Right atrium auricular region (tissue), 2 donors: ENCODE results near the gene JARID2. TPM values are rescaled to one million over a fixed set of nuclear protein-coding genes. Genes with fewer than 3 reads are reported as not detected.

Experiments
- DNase-seq: peaks from one replicate; pipeline ENCODE4 v3.0.0-alpha.2; 2019; ENCODE audit warnings: low spot score
- H3K27ac ChIP-seq, 2 donors: fragments of 200-600 bp; sonication (generic); 1 replicate in 1 of 2; 2 replicates in 1 of 2; pipeline ENCODE4 v1.5.1; 2016 to 2019
- H3K27me3 ChIP-seq, 2 donors: fragments of 200-600 bp; sonication (generic); one replicate each; pipeline versions ENCODE4 v1.5.1 to v1.6.0; 2017 to 2019
- H3K36me3 ChIP-seq: fragments of 200-600 bp; sonication (generic); one replicate; pipeline ENCODE4 v1.5.1; 2016
- H3K4me1 ChIP-seq, 2 donors: fragments of 200-600 bp; sonication (generic); one replicate each; pipeline versions ENCODE4 v1.5.1 to v1.6.0; 2017 to 2019
- H3K4me3 ChIP-seq, 2 donors: fragments of 200-600 bp; sonication (generic); 1 replicate in 1 of 2; 2 replicates in 1 of 2; pipeline ENCODE4 v1.5.1; 2017 to 2019; ENCODE audit warnings: mild to moderate bottlenecking in 1 of 2, moderate library complexity in 1 of 2
- H3K9me3 ChIP-seq, 2 donors: fragments of 200-600 bp; sonication (generic); one replicate each; pipeline ENCODE4 v1.5.1; 2019
- CTCF ChIP-seq, 2 donors: fragments of 200-600 bp; sonication (generic); IDR thresholded peaks; one replicate each; pipeline ENCODE4 v1.5.1; 2019; ENCODE audit warnings: antibody characterized with exemption in 2 of 2
- total RNA-seq, 2 donors: library from RNA; depleted of rRNA; stranded (reverse); fragments of >200 nt; gene quantifications; one replicate each; pipeline ENCODE4 v1.1.0, GENCODE V29; 2016

JARID2 gene
- total RNA-seq, 2 donors from 2014 or later: 6.5 to 6.7 TPM

DNA sequence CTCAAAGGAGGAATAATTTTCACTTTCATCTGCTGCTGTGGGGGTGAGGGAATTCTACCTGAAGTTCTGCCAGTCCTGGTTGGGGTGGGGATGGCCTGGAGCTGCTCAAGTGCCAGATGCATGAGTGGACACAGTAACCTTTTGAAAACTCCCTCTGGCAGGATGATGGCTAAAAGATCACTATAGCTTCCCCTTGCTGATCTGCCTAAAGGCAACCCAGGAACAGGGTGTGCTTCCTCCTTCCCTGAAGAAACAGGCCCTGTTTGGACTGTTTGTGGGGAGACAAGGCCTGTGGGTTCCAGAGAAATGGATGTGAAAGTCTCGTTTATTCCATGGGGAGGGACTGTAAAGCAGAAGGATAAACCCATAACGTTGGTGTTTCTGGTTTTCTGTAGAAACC lies 240.1 kb downstream of the JARID2 start:
- Histone ChIP-seq H3K4me3 (no peak overlapping the region), H3K27ac (no peak overlapping the region), H3K4me1 (peaks cover 0 to 21% of the 10 kb centered on the region in 2 donors), H3K36me3 (peaks cover 18% of the 10 kb centered on the region), H3K9me3 (no peaks in the 10 kb centered on the region), H3K27me3 (no peaks in the 10 kb centered on the region)
- no peak for DNase-seq
- TF ChIP-seq CTCF (IDR thresholded peaks at IDR 0.05): no peak

DNA sequence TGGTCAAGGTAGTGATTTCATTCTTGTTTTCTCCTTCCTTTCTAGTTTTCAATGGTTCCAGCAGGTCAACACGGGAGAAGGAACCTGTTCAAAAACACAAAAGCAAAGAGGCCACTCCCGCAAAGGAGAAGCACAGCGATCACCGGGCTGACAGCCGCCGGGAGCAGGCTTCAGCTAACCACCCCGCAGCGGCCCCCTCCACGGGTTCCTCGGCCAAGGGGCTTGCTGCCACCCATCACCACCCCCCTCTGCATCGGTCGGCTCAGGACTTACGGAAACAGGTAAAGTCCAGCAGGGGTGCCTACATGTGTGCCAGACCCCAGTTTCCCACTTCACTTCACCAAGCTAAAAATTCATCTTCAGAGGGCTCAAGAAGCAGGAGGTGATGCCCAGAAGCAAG lies 241.4 kb downstream of the JARID2 start:
- H3K36me3 ChIP-seq: peaks cover 18% of the 10 kb centered on the region
- H3K4me1 ChIP-seq: peaks cover 0 to 26% of the 10 kb centered on the region in 2 donors
- TF ChIP-seq CTCF (IDR thresholded peaks at IDR 0.05): no peak
- DNase-seq: no peak
- no peak overlapping the region for H3K4me3 ChIP-seq
- no peaks in the 10 kb centered on the region for H3K9me3 ChIP-seq
- H3K27me3 ChIP-seq: no peaks in the 10 kb centered on the region
- H3K27ac ChIP-seq: no peak overlapping the region

- Histone ChIP-seq H3K4me1 (peaks cover 0 to 21% of the 10 kb centered on the region in 2 donors), H3K4me3 (no peak overlapping the region)
- no peak for DNase-seq
These were observed 243.5 kb downstream of the JARID2 start for GRCh38 chr6:15489261-15489962.

DNA sequence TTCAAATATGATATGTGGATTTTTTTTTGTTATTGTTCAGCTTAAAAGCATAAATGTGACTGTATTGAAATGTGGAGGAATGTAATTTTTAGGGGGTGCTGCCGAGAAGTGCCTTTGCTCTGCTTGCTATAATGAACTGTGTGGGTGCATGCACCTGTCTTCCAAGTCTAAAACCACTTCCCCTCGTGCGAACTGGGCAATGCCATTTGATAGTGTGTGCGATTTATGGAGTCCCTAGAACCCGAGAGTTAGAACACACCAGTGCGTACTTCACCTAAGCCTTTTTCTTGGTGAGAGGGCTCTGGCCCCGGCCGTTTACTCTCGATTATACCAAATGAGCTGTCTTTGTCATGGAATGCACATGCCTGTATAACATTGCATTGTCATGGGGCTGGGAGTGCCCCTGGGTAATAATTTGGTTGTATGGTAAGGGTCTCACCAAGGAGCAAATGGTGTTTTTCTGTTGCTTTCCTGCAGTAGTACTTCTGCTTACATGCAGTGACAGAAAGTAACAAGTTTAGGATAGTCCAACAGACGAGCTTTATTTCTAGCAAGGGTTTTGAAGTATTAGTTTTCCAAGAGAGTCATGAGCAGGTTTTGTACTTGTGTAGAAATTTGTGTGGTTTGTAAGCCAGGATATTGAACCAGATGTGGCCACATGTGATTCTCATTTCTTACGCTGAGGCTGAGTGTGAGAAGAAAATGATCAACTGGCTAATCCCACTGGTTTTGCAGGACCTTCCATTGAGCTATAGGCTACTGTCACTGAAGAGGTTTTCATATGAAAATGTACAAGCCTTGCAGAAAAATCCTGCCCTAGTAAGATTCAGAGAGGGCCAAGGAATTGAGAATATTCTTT lies 244.6 kb downstream of the JARID2 start:
- no peak for TF ChIP-seq CTCF (IDR thresholded peaks at IDR 0.05)
- no peak for DNase-seq
- Histone ChIP-seq H3K4me1 (peaks cover 0 to 30% of the 10 kb centered on the region in 2 donors), H3K4me3 (no peak overlapping the region), H3K27ac (peak overlapping the region; percentile 25 to 37), H3K9me3 (no peaks in the 10 kb centered on the region), H3K27me3 (no peaks in the 10 kb centered on the region), H3K36me3 (peaks cover 18% of the 10 kb centered on the region)

More at GRCh38 chr6:15489261-15489962, 243.5 kb downstream of the JARID2 start:
- no peak for TF ChIP-seq CTCF (IDR thresholded peaks at IDR 0.05)
- Histone ChIP-seq H3K27ac (no peak overlapping the region), H3K36me3 (peaks cover 18% of the 10 kb centered on the region), H3K27me3 (no peaks in the 10 kb centered on the region), H3K9me3 (no peaks in the 10 kb centered on the region)

DNA sequence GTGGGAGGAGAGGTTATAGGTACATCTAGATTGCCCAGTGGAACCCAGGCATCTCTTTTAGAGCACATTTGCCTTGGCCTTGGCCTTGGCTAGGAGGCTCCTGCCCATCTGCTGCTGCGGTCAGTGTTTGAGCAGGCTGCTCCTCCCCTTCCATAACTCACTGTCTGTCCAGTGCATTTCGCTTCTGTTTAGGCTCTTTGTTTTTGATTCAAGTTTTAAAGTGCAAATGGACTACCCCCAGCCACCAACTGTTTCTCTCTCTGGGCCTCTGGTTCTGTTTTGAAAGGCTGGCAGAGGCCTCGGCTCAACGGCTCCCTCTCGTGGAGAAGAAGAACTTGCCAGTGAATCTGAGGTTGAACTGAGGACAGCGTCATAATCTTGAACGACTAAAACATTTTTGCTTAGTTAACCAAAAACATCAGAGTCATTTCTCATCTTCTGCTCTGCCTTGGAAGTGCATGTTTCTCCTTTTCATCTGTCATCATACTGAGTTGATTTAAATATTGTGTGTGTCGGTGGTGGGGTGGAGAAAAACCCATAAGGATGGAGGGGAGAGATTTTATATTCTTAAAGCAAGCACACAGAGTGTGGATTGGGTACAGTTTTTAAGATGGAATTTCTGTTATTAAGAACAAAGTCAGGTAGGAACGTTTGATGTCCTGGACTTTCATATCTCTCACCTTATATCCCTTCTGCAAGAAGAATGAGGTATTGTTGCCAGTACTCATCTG lies 245.6 kb downstream of the JARID2 start:
- Histone ChIP-seq H3K9me3 (no peaks in the 10 kb centered on the region), H3K4me3 (no peak overlapping the region), H3K27me3 (no peaks in the 10 kb centered on the region), H3K4me1 (peaks cover 0 to 35% of the 10 kb centered on the region in 2 donors), H3K27ac (peak overlapping the region; percentile 25 to 37), H3K36me3 (peaks cover 21% of the 10 kb centered on the region)
- peak; percentile 92 to 95 for TF ChIP-seq CTCF (IDR thresholded peaks at IDR 0.05)
- DNase-seq: peak; percentile 88
